K562 (cell line): ENCODE measurements around the gene ZNF593OS. TPM values are rescaled to one million over a fixed set of nuclear protein-coding genes. Genes with fewer than 3 reads are reported as not detected.
A peak's percentile ranks its signal among the peaks of the same experiment; 100 is the strongest.

ENCODE experiments used
- BRCA1 ChIP-seq, 2 experiments: fragments of 450-650 bp in 1 of 2; sonication (generic) in 1 of 2; formaldehyde crosslinking in 1 of 2; IDR thresholded peaks; 2 replicates each; pipeline versions ENCODE4 v1.5.0 to v1.6.1; 2017 to 2020; ENCODE audit warnings: mild to moderate bottlenecking in 1 of 2, missing genetic modification reagents in 1 of 2
- BRF1 ChIP-seq: IDR thresholded peaks from 3 replicates; pipeline ENCODE4 v1.6.1; 2011; ENCODE audit warnings: borderline replicate concordance, mild to moderate bottlenecking; ENCODE audit not compliant: insufficient read length; ENCODE audit errors: extremely low read depth
- E2F3 ChIP-seq: fragments of 250-450 bp; sonication (Bioruptor Pico); IDR thresholded peaks from 2 replicates; pipeline ENCODE4 v1.4.0; 2020; ENCODE audit warnings: mild to moderate bottlenecking
- EP300 ChIP-seq: IDR thresholded peaks from 2 replicates; pipeline ENCODE4 v1.6.1; 2012; ENCODE audit warnings: low read length, improper control_type of control experiment
- HDAC6 ChIP-seq: IDR thresholded peaks from 2 replicates; pipeline ENCODE4 v1.6.1; 2012; ENCODE audit warnings: low read depth, mild to moderate bottlenecking, control low read depth, inconsistent platforms, low read length, moderate library complexity
- HDAC8 ChIP-seq: fragments of 450-650 bp; IDR thresholded peaks from 2 replicates; pipeline ENCODE4 v1.6.1; 2016; ENCODE audit warnings: mild to moderate bottlenecking, missing genetic modification characterization, moderate library complexity, missing compliant biosample characterization
- HMG20B ChIP-seq: fragments of 250-450 bp; sonication (Bioruptor Pico); IDR thresholded peaks from 2 replicates; pipeline ENCODE4 v1.5.0; 2021; ENCODE audit warnings: mild to moderate bottlenecking
- JUN ChIP-seq, 2 experiments: sonication (generic) in 1 of 2; formaldehyde crosslinking in 1 of 2; IDR thresholded peaks; 2 replicates each; pipeline versions ENCODE4 v1.6.1 to v1.8.0; 2012 to 2022; ENCODE audit warnings: borderline replicate concordance in 2 of 2, mild to moderate bottlenecking in 2 of 2, improper control_type of control experiment in 1 of 2, low read depth in 1 of 2, low read length in 1 of 2, missing genetic modification reagents in 1 of 2
- MAZ ChIP-seq, 2 experiments: fragments of 450-650 bp in 1 of 2; sonication (generic) in 1 of 2; formaldehyde crosslinking; IDR thresholded peaks in 1 of 2; conservative IDR thresholded peaks in 1 of 2; 2 replicates each; pipeline versions ENCODE4 v1.4.0 to v1.5.0; 2020; ENCODE audit warnings: mild to moderate bottlenecking in 1 of 2, missing genetic modification reagents in 1 of 2
- MNT ChIP-seq, 2 experiments: fragments of 450-650 bp; conservative IDR thresholded peaks; 2 replicates each; pipeline ENCODE4 v1.6.1; 2017; ENCODE audit warnings: mild to moderate bottlenecking in 2 of 2, moderate library complexity in 2 of 2
- MXD1 ChIP-seq: fragments of 250-450 bp; sonication (Bioruptor Pico); IDR thresholded peaks from 2 replicates; pipeline ENCODE4 v1.8.0; 2021; ENCODE audit warnings: borderline replicate concordance, mild to moderate bottlenecking, moderate library complexity; ENCODE audit not compliant: poor library complexity, severe bottlenecking
- RBBP5 ChIP-seq: fragments of 200-600 bp; sonication (generic); IDR thresholded peaks from 2 replicates; pipeline ENCODE4 v1.6.1; 2012; ENCODE audit warnings: borderline replicate concordance, mild to moderate bottlenecking, low read length, control low read depth, inconsistent platforms; ENCODE audit not compliant: insufficient read depth, poor library complexity, severe bottlenecking
- RNF219 ChIP-seq: fragments of 250-450 bp; sonication (Bioruptor Pico); IDR thresholded peaks from 2 replicates; pipeline ENCODE4 v1.5.0; 2022; ENCODE audit warnings: mild to moderate bottlenecking
- STAG1 ChIP-seq: sonication (generic); formaldehyde crosslinking; IDR thresholded peaks from 2 replicates; pipeline ENCODE4 v1.5.0; 2020; ENCODE audit warnings: missing genetic modification reagents, borderline replicate concordance
- ZBED1 ChIP-seq: IDR thresholded peaks from 2 replicates; pipeline ENCODE4 v1.6.1; 2014
- ZBTB17 ChIP-seq: fragments of 450-650 bp; formaldehyde crosslinking; IDR thresholded peaks from 2 replicates; pipeline ENCODE4 v1.4.0; 2020; ENCODE audit warnings: mild to moderate bottlenecking
- ZMIZ1 ChIP-seq, 2 experiments: fragments of 150-350 bp in 1 of 2; IDR thresholded peaks; 2 replicates each; pipeline ENCODE4 v1.6.1; 2012 to 2016; ENCODE audit warnings: low read depth in 2 of 2, low read length in 2 of 2, mild to moderate bottlenecking in 1 of 2, moderate library complexity in 1 of 2
- ZNF785 ChIP-seq: fragments of 250-450 bp; sonication (Bioruptor Pico); IDR thresholded peaks from 2 replicates; pipeline ENCODE4 v1.4.0; 2020; ENCODE audit warnings: mild to moderate bottlenecking
- polyA plus RNA-seq, 8 experiments: library from polyadenylated mRNA; depleted of rRNA in 4 of 8; stranded (reverse) in 5 of 8; unstranded in 3 of 8; fragments of >200 nt; fragmentation: Nextera tagmentation in 2 of 8; fragmentation: Illumina TruSeq in 1 of 8; extraction: Ambion mirVana in 2 of 8; extraction: Trizol in 1 of 8; gene quantifications; 2 replicates each; pipeline versions ENCODE4 v1.2.1 to v1.2.3, GENCODE V29; 2011 to 2014; ENCODE audit warnings: inconsistent platforms in 1 of 8, missing spikeins in 1 of 8
- total RNA-seq, 7 experiments: library from RNA; depleted of rRNA in 6 of 7; stranded (reverse); fragments of >200 nt in 6 of 7; fragmentation: Illumina TruSeq in 2 of 7; extraction: Trizol in 2 of 7; gene quantifications; 2 replicates each; pipeline versions ENCODE4 v1.2.1 to v1.2.3, GENCODE V29; 2011 to 2021; ENCODE audit warnings: low replicate concordance in 1 of 7

ZNF593OS gene
- total and polyA plus RNA-seq, 9 of the 15 experiments (the other 6 are each of a cell fraction or from before 2014, with no cell fraction given) = 0.24 to 0.27 TPM; not detected in 7

- TF ChIP-seq STAG1 (CRISPR knock-in tag) (no peak), HDAC8 (peak; percentile 53; the same call in 1 of the 2 replicates), BRF1 (no peak), ZBTB17 (CRISPR knock-in tag) (peak; percentile 46), ZBED1 (peak; percentile 49; the same call in 1 of the 2 replicates), HDAC6 (no peak), HMG20B (CRISPR knock-in tag) (no peak), ZMIZ1 (IDR thresholded peaks at IDR 0.05; ENCODE audit: low read depth in 2 of 2, low read length in 2 of 2) (peak in 1 of 2 experiments; percentile 95; a peak in 2 of 4 replicates), E2F3 (CRISPR knock-in tag) (peak; percentile 76), EP300 (peak; percentile 100), RBBP5 (no peak), MXD1 (CRISPR knock-in tag) (no peak), MNT (conservative IDR thresholded peaks at IDR 0.05) (peak; percentile 74 to 89), JUN (IDR thresholded peaks at IDR 0.05; ENCODE audit: borderline replicate concordance, low read depth, low read length) (peak; percentile 81), JUN (CRISPR knock-in tag; IDR thresholded peaks at IDR 0.05; ENCODE audit: borderline replicate concordance) (no peak), MAZ (CRISPR knock-in tag; conservative IDR thresholded peaks at IDR 0.05 in 1 of 2, IDR thresholded peaks at IDR 0.05 in 1 of 2) (peak in 1 of 2 experiments; percentile 53), BRCA1 (IDR thresholded peaks at IDR 0.05) (no peak), BRCA1 (CRISPR knock-in tag; IDR thresholded peaks at IDR 0.05) (no peak), RNF219 (CRISPR knock-in tag) (no peak), ZNF785 (CRISPR knock-in tag) (0 out of 2 replicates have a peak, but pooled peaks have one; percentile 12)
Observed at GRCh38 chr1:26126321-26127084, 45.1 kb downstream of the ZNF593OS start (continued).
